ENCODE results near the gene CD4.
A peak's percentile ranks its signal among the peaks of the same experiment; 100 is the strongest.

CD4 gene

DNA sequence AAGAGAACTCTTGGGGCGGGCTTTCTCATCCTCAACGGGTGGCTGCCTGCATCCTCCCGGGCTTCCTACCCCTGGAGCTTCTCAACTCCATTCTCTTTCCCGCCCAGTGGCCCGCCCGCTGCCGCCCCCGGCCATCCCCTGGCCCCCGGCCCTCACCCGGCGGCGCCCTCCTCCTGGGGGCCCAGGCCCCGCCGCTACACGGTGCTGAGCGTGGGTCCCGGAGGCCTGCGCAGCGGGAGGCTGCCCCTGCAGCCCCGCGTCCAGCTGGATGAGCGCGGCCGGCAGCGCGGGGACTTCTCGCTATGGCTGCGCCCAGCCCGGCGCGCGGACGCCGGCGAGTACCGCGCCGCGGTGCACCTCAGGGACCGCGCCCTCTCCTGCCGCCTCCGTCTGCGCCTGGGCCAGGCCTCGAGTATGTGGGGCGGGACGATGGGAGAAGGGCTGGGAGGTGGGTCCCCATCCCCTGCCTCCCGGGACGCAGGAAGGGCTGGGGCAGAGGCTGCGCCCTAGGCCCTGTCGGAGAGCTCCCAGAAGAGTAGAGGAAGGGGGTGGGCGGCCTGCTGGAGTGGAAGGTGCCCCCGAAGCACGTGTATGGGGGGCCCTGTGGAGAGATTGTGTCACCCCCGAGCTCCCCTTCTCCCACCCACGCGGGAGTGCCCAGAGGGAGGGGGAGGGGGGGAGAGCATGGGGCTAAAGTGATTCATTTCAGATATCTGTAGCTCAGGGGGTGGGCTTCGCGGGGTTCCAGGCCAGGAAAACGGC, 15.6 kb upstream of the CD4 start:
- no peak overlapping the region for H3K4me3 ChIP-seq (ENCODE audit: low read depth, low read length)
- TF ChIP-seq, protein P1, sequence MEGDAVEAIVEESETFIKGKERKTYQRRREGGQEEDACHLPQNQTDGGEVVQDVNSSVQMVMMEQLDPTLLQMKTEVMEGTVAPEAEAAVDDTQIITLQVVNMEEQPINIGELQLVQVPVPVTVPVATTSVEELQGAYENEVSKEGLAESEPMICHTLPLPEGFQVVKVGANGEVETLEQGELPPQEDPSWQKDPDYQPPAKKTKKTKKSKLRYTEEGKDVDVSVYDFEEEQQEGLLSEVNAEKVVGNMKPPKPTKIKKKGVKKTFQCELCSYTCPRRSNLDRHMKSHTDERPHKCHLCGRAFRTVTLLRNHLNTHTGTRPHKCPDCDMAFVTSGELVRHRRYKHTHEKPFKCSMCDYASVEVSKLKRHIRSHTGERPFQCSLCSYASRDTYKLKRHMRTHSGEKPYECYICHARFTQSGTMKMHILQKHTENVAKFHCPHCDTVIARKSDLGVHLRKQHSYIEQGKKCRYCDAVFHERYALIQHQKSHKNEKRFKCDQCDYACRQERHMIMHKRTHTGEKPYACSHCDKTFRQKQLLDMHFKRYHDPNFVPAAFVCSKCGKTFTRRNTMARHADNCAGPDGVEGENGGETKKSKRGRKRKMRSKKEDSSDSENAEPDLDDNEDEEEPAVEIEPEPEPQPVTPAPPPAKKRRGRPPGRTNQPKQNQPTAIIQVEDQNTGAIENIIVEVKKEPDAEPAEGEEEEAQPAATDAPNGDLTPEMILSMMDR (IDR thresholded peaks at IDR 0.05; ENCODE audit: insufficient read depth, low read depth, low read length, missing control alignments): no peak
- no peak for DNase-seq (ENCODE audit: low read depth)

- TF ChIP-seq, protein P1 (IDR thresholded peaks at IDR 0.05; ENCODE audit: insufficient read depth, low read depth, low read length, missing control alignments): no peak
- H3K4me3 ChIP-seq (ENCODE audit: low read depth, low read length): no peak overlapping the region
- DNase-seq (ENCODE audit: low read depth): no peak
These were observed 14.7 kb upstream of the CD4 start for GRCh38 chr12:6774499-6775062.

DNA sequence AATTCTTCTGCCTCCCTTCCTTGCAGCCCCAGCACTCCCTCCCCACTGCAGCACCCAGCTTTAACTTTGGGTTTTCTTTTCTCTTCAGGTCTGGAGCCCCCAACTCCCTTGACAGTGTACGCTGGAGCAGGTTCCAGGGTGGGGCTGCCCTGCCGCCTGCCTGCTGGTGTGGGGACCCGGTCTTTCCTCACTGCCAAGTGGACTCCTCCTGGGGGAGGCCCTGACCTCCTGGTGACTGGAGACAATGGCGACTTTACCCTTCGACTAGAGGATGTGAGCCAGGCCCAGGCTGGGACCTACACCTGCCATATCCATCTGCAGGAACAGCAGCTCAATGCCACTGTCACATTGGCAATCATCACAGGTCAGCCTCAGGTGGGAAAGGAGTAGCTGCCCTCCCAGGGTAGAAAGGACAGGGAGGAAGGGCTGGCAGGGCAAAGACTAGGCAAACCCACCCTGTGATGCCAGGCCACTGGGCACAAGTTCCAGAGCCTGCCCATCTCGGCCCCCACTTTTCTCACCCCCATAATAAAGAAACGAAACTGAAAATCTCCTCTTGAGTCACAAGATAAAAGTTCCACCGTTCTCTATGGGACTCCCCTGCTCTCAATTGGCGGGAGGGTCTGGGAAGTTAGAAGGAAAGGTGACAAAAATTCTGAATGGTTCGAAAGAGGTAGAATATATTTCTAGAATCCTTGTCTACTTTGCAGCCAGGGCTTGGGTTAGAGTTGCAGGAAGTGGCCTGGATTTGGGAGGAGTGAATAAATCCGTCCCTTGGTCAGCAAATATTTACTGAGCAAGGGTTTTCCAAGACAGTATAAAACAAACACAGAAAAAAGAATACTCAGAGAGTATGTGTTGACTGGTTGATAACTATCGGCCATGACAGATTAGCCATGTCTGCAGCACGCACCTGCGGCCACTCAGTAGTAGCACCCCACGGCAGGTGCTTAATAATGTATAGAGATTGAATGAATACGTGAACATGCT, 13.8 kb upstream of the CD4 start:
- no peak overlapping the region for H3K4me3 ChIP-seq (ENCODE audit: low read depth, low read length)
- DNase-seq (ENCODE audit: low read depth): no peak
- TF ChIP-seq, protein P1 (IDR thresholded peaks at IDR 0.05; ENCODE audit: insufficient read depth, low read depth, low read length, missing control alignments): no peak

GRCh38 chr12:6777386-6777785, 11.9 kb upstream of the CD4 start:
- TF ChIP-seq, protein P1 (IDR thresholded peaks at IDR 0.05; ENCODE audit: insufficient read depth, low read depth, low read length, missing control alignments): no peak
- no peak for DNase-seq (ENCODE audit: low read depth)

GRCh38 chr12:6778217-6778573, 11.1 kb upstream of the CD4 start:
- peak overlapping the region; percentile 51 for H3K4me3 ChIP-seq (ENCODE audit: low read depth, low read length)
- DNase-seq (ENCODE audit: low read depth): no peak
- TF ChIP-seq, protein P1 (IDR thresholded peaks at IDR 0.05; ENCODE audit: insufficient read depth, low read depth, low read length, missing control alignments): no peak

More at GRCh38 chr12:6777386-6777785, 11.9 kb upstream of the CD4 start:
- no peak overlapping the region for H3K4me3 ChIP-seq (ENCODE audit: low read depth, low read length)

GRCh38 chr12:6778574-6779550, 10.5 kb upstream of the CD4 start:
- peak; percentile 91 for DNase-seq (ENCODE audit: low read depth)
- H3K4me3 ChIP-seq (ENCODE audit: low read depth, low read length): peak overlapping the region; percentile 51
- TF ChIP-seq, protein P1 (IDR thresholded peaks at IDR 0.05; ENCODE audit: insufficient read depth, low read depth, low read length, missing control alignments): peak; percentile 85
